Muscle layer of duodenum (tissue), 2 donors: ENCODE data around the gene SLCO2A1.

Experiments
- H3K27ac ChIP-seq: one replicate; pipeline ENCODE4 v1.7.0; 2013; ENCODE audit warnings: mild to moderate bottlenecking, low read length
- H3K27me3 ChIP-seq: one replicate; pipeline ENCODE4 v1.7.0; 2013; ENCODE audit warnings: low read depth, mild to moderate bottlenecking, control low read depth, low read length
- H3K36me3 ChIP-seq, 2 donors: one replicate each; pipeline ENCODE4 v1.7.0; 2013; ENCODE audit warnings: low read length in 2 of 2, control low read depth in 1 of 2, mild to moderate bottlenecking in 1 of 2; ENCODE audit not compliant: insufficient read depth in 2 of 2, control insufficient read depth in 1 of 2
- H3K4me1 ChIP-seq, 2 donors: one replicate each; pipeline ENCODE4 v1.7.0; 2013; ENCODE audit warnings: low read length in 2 of 2, mild to moderate bottlenecking in 2 of 2, control low read depth in 1 of 2, moderate library complexity in 1 of 2; ENCODE audit not compliant: insufficient read depth in 2 of 2, control insufficient read depth in 1 of 2
- H3K4me3 ChIP-seq, 2 donors: one replicate each; pipeline ENCODE4 v1.7.0; 2013; ENCODE audit warnings: low read length in 2 of 2, low read depth in 1 of 2, mild to moderate bottlenecking in 1 of 2
- H3K9me3 ChIP-seq, 2 donors: one replicate each; pipeline ENCODE4 v1.7.0; 2013; ENCODE audit warnings: low read length in 2 of 2, control low read depth in 1 of 2, mild to moderate bottlenecking in 1 of 2; ENCODE audit not compliant: control insufficient read depth in 1 of 2
- donor health status: healthy.

Gene SLCO2A1

GRCh38 chr3:134029734-134030378 lies at the start of gene SLCO2A1:
Gene SLCO2A1, minus strand, starts transcription at chr3:134029925. Its CDS starts 123 bp downstream, at chr3:134029802.
- Histone ChIP-seq H3K4me1 (peaks cover 0 to 14% of the 10 kb centered on the region in 2 donors), H3K36me3 (no peaks in the 10 kb centered on the region), H3K27ac (no peak within 1 kb of the TSS), H3K4me3 (peak within 1 kb of the TSS; percentile 55 to 63), H3K27me3 (peaks cover 11% of the 10 kb centered on the region), H3K9me3 (no peaks in the 10 kb centered on the region)

- Histone ChIP-seq H3K27me3 (no peaks in the 10 kb centered on the region), H3K4me3 (no peak overlapping the region), H3K27ac (no peak overlapping the region), H3K4me1 (no peaks in the 10 kb centered on the region), H3K9me3 (peaks cover 0 to 8% of the 10 kb centered on the region in 2 donors), H3K36me3 (no peaks in the 10 kb centered on the region)
These were observed 49.4 kb upstream of the SLCO2A1 start for GRCh38 chr3:134079111-134079547.

- Histone ChIP-seq H3K27ac (no peak overlapping the region), H3K27me3 (no peaks in the 10 kb centered on the region), H3K4me3 (no peak overlapping the region), H3K4me1 (no peaks in the 10 kb centered on the region), H3K36me3 (no peaks in the 10 kb centered on the region), H3K9me3 (peaks cover 0 to 8% of the 10 kb centered on the region in 2 donors)
These were observed 48.6 kb upstream of the SLCO2A1 start for GRCh38 chr3:134078169-134078831.

GRCh38 chr3:134077649-134078161 lies 48.0 kb upstream of the SLCO2A1 start:
- Histone ChIP-seq H3K27me3 (no peaks in the 10 kb centered on the region), H3K27ac (no peak overlapping the region), H3K4me3 (no peak overlapping the region), H3K36me3 (no peaks in the 10 kb centered on the region), H3K4me1 (no peaks in the 10 kb centered on the region), H3K9me3 (peaks cover 0 to 8% of the 10 kb centered on the region in 2 donors)

- peaks cover 0 to 8% of the 10 kb centered on the region in 2 donors for H3K9me3 ChIP-seq
- no peak overlapping the region for H3K27ac ChIP-seq
- no peaks in the 10 kb centered on the region for H3K4me1 ChIP-seq
- no peaks in the 10 kb centered on the region for H3K27me3 ChIP-seq
- H3K4me3 ChIP-seq, result no peak overlapping the region
- H3K36me3 ChIP-seq, result no peaks in the 10 kb centered on the region
These were observed 47.1 kb upstream of the SLCO2A1 start for GRCh38 chr3:134076851-134077250.

GRCh38 chr3:134075846-134076245 lies 46.1 kb upstream of the SLCO2A1 start:
- H3K4me1 ChIP-seq, result no peaks in the 10 kb centered on the region
- no peaks in the 10 kb centered on the region for H3K36me3 ChIP-seq
- H3K27ac ChIP-seq, result no peak overlapping the region
- H3K9me3 ChIP-seq, result peaks cover 0 to 2% of the 10 kb centered on the region in 2 donors
- H3K4me3 ChIP-seq, result no peak overlapping the region
- no peaks in the 10 kb centered on the region for H3K27me3 ChIP-seq

- no peak overlapping the region for H3K27ac ChIP-seq
- H3K9me3 ChIP-seq, result no peaks in the 10 kb centered on the region
- H3K27me3 ChIP-seq, result no peaks in the 10 kb centered on the region
- H3K36me3 ChIP-seq, result no peaks in the 10 kb centered on the region
- no peak overlapping the region for H3K4me3 ChIP-seq
- H3K4me1 ChIP-seq, result no peaks in the 10 kb centered on the region
These were observed 45.8 kb upstream of the SLCO2A1 start for GRCh38 chr3:134075568-134075825.

GRCh38 chr3:134074790-134075567 lies 45.3 kb upstream of the SLCO2A1 start:
- H3K4me1 ChIP-seq, result no peaks in the 10 kb centered on the region
- H3K36me3 ChIP-seq, result no peaks in the 10 kb centered on the region
- H3K27me3 ChIP-seq, result no peaks in the 10 kb centered on the region
- no peak overlapping the region for H3K27ac ChIP-seq
- H3K4me3 ChIP-seq, result no peak overlapping the region
- H3K9me3 ChIP-seq, result no peaks in the 10 kb centered on the region

GRCh38 chr3:134074001-134074789 lies 44.5 kb upstream of the SLCO2A1 start:
- H3K27ac ChIP-seq, result no peak overlapping the region
- H3K27me3 ChIP-seq, result no peaks in the 10 kb centered on the region
- H3K4me3 ChIP-seq, result no peak overlapping the region
- no peaks in the 10 kb centered on the region for H3K9me3 ChIP-seq
- no peaks in the 10 kb centered on the region for H3K36me3 ChIP-seq
- H3K4me1 ChIP-seq, result no peaks in the 10 kb centered on the region

GRCh38 chr3:134073583-134073945 lies 43.8 kb upstream of the SLCO2A1 start:
- Histone ChIP-seq H3K36me3 (no peaks in the 10 kb centered on the region), H3K4me3 (no peak overlapping the region), H3K9me3 (no peaks in the 10 kb centered on the region), H3K27me3 (no peaks in the 10 kb centered on the region), H3K27ac (no peak overlapping the region), H3K4me1 (no peaks in the 10 kb centered on the region)
